AG04449 (cell line): ENCODE results near the gene TTLL8.

Experiments used
- CTCF ChIA-PET: fragments of 350-600 bp; formaldehyde crosslinking; extraction: SDS; loops from one replicate; lab custom pipeline; 2021; ENCODE audit warnings: antibody characterized with exemption; lab: Yijun Ruan, JAX
- POLR2A ChIA-PET: fragments of 400-600, 350-600 bp; formaldehyde crosslinking; extraction: SDS; loops from one replicate; lab custom pipeline; 2020; ENCODE audit warnings: antibody characterized with exemption, inconsistent platforms; lab: Yijun Ruan, JAX
- DNase-seq: peaks from one replicate; pipeline ENCODE4 v3.0.0-alpha.2; 2010; ENCODE audit warnings: low read depth, low spot score
- H3K4me3 ChIP-seq: 2 replicates; pipeline ENCODE4 v1.5.1; 2011; ENCODE audit warnings: low read depth, mild to moderate bottlenecking, control low read depth, low read length
- CTCF ChIP-seq: IDR thresholded peaks from one replicate; pipeline ENCODE4 v1.5.1; 2011; ENCODE audit warnings: mild to moderate bottlenecking, moderate library complexity, low read length, control low read depth, inconsistent platforms; ENCODE audit not compliant: insufficient read depth; ENCODE audit errors: missing control alignments

TTLL8 gene

GRCh38 chr22:50011447-50012210, 46.5 kb downstream of the TTLL8 start:
- no peak overlapping the region for H3K4me3 ChIP-seq

GRCh38 chr22:50010676-50011446, 47.2 kb downstream of the TTLL8 start:
- TF ChIP-seq CTCF = no peak
- no peak overlapping the region for H3K4me3 ChIP-seq
- no peak for DNase-seq
- CTCF ChIA-PET = no interaction called here
- POLR2A ChIA-PET = no interaction called here

More at GRCh38 chr22:50011447-50012210, 46.5 kb downstream of the TTLL8 start:
- no peak for TF ChIP-seq CTCF
- POLR2A ChIA-PET = no interaction called here
- no peak for DNase-seq
- CTCF ChIA-PET = interaction anchor here (1.2 to 2.1 kb wide), 2 partner anchors 79 to 81 kb away, joined by 3 to 12 read pairs; no protein-coding TSS in a partner anchor

GRCh38 chr22:50009765-50010675, 48.1 kb downstream of the TTLL8 start:
- no peak for DNase-seq
- POLR2A ChIA-PET = no interaction called here
- CTCF ChIA-PET = no interaction called here
- no peak for TF ChIP-seq CTCF
- no peak overlapping the region for H3K4me3 ChIP-seq

GRCh38 chr22:50009251-50009650, 48.8 kb downstream of the TTLL8 start:
- TF ChIP-seq CTCF = no peak
- ChIA-PET POLR2A (no interaction called here), CTCF (no interaction called here)
- H3K4me3 ChIP-seq = no peak overlapping the region
- no peak for DNase-seq

GRCh38 chr22:50008151-50009040, 49.7 kb downstream of the TTLL8 start:
- TF ChIP-seq CTCF = no peak
- no peak overlapping the region for H3K4me3 ChIP-seq
- DNase-seq = no peak
- ChIA-PET CTCF (interaction anchor here (1.3 kb wide), 1 partner anchor 15 kb away, joined by 5 read pairs; no protein-coding TSS in a partner anchor), POLR2A (no interaction called here)
